HG02852 (cell line): Measurements from ENCODE around the gene AWAT2.
"Not testable (repeated sequence)": the region's sequence is repeated elsewhere in the genome, so short reads cannot be mapped to it uniquely, and the experiment has no call there.

Source experiments
- ATAC-seq: cut with Tn5 transposase; IDR thresholded peaks from one replicate; pipeline ENCODE4 v1.9.1; 2021; ENCODE audit warnings: mild to moderate bottlenecking, moderate library complexity; ENCODE audit not compliant: unreplicated experiment

Gene AWAT2

GRCh38 chrX:70001708-70002341 is 47.9 kb downstream of the AWAT2 start:
- no peak for ATAC-seq

- ATAC-seq, result no peak
Observed at GRCh38 chrX:70001269-70001668, 48.5 kb downstream of the AWAT2 start.

- ATAC-seq, result not testable (repeated sequence)
Observed at GRCh38 chrX:69998299-69998698, 51.4 kb downstream of the AWAT2 start.

- ATAC-seq, result no peak
Observed at GRCh38 chrX:69996113-69996468, 53.6 kb downstream of the AWAT2 start.

- no peak for ATAC-seq
Observed at GRCh38 chrX:69995362-69996112, 54.2 kb downstream of the AWAT2 start.

- ATAC-seq, result no peak
Observed at GRCh38 chrX:69993494-69993893, 56.2 kb downstream of the AWAT2 start.

- ATAC-seq, result no peak
Observed at GRCh38 chrX:69991685-69992084, 58.1 kb downstream of the AWAT2 start.
